ENCODE data around the gene S100A5.

GRCh38 chr1:153509729-153510354 is 30.9 kb downstream of the S100A5 start:
- TF ChIP-seq HDAC8 (tag; IDR thresholded peaks at IDR 0.05) (no peak), RFX5 (IDR thresholded peaks at IDR 0.05; ENCODE audit: low read depth, low read length) (no peak), SMARCB1 (IDR thresholded peaks at IDR 0.05; ENCODE audit: insufficient read length, low read depth) (no peak), EP300 (IDR thresholded peaks at IDR 0.05; ENCODE audit: low read length) (no peak), XRCC3 (IDR thresholded peaks at IDR 0.05) (no peak), RAD21 (CRISPR knock-in tag; conservative IDR thresholded peaks at IDR 0.05 in 1 of 2, IDR thresholded peaks at IDR 0.05 in 1 of 2) (peak; percentile 73 to 86), ZNF146 (CRISPR knock-in tag; IDR thresholded peaks at IDR 0.05; ENCODE audit: unreplicated experiment) (no peak), POLR2G (IDR thresholded peaks at IDR 0.05; ENCODE audit: low read depth, low read length) (no peak), SP2 (IDR thresholded peaks at IDR 0.05; ENCODE audit: extremely low read depth, low read depth, low read length, poor library complexity, severe bottlenecking) (no peak), ZNF830 (CRISPR knock-in tag; IDR thresholded peaks at IDR 0.05) (no peak), KHSRP (IDR thresholded peaks at IDR 0.05) (no peak), ZNF3 (CRISPR knock-in tag; IDR thresholded peaks at IDR 0.05) (no peak)
- TF ChIP-seq, protein P1, sequence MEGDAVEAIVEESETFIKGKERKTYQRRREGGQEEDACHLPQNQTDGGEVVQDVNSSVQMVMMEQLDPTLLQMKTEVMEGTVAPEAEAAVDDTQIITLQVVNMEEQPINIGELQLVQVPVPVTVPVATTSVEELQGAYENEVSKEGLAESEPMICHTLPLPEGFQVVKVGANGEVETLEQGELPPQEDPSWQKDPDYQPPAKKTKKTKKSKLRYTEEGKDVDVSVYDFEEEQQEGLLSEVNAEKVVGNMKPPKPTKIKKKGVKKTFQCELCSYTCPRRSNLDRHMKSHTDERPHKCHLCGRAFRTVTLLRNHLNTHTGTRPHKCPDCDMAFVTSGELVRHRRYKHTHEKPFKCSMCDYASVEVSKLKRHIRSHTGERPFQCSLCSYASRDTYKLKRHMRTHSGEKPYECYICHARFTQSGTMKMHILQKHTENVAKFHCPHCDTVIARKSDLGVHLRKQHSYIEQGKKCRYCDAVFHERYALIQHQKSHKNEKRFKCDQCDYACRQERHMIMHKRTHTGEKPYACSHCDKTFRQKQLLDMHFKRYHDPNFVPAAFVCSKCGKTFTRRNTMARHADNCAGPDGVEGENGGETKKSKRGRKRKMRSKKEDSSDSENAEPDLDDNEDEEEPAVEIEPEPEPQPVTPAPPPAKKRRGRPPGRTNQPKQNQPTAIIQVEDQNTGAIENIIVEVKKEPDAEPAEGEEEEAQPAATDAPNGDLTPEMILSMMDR (IDR thresholded peaks at IDR 0.05 in 2 of 3, conservative IDR thresholded peaks at IDR 0.05 in 1 of 3; ENCODE audit: insufficient read depth in 2 of 3, low read depth in 1 of 3, low read length in 3 of 3) = peak; percentile 83 to 95 (median 86)
- TF ChIP-seq, protein P2, sequence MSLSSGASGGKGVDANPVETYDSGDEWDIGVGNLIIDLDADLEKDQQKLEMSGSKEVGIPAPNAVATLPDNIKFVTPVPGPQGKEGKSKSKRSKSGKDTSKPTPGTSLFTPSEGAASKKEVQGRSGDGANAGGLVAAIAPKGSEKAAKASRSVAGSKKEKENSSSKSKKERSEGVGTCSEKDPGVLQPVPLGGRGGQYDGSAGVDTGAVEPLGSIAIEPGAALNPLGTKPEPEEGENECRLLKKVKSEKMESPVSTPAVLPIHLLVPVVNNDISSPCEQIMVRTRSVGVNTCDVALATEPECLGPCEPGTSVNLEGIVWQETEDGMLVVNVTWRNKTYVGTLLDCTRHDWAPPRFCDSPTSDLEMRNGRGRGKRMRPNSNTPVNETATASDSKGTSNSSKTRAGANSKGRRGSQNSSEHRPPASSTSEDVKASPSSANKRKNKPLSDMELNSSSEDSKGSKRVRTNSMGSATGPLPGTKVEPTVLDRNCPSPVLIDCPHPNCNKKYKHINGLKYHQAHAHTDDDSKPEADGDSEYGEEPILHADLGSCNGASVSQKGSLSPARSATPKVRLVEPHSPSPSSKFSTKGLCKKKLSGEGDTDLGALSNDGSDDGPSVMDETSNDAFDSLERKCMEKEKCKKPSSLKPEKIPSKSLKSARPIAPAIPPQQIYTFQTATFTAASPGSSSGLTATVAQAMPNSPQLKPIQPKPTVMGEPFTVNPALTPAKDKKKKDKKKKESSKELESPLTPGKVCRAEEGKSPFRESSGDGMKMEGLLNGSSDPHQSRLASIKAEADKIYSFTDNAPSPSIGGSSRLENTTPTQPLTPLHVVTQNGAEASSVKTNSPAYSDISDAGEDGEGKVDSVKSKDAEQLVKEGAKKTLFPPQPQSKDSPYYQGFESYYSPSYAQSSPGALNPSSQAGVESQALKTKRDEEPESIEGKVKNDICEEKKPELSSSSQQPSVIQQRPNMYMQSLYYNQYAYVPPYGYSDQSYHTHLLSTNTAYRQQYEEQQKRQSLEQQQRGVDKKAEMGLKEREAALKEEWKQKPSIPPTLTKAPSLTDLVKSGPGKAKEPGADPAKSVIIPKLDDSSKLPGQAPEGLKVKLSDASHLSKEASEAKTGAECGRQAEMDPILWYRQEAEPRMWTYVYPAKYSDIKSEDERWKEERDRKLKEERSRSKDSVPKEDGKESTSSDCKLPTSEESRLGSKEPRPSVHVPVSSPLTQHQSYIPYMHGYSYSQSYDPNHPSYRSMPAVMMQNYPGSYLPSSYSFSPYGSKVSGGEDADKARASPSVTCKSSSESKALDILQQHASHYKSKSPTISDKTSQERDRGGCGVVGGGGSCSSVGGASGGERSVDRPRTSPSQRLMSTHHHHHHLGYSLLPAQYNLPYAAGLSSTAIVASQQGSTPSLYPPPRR (CRISPR knock-in tag; IDR thresholded peaks at IDR 0.05; ENCODE audit: borderline replicate concordance) = no peak

Measured in K562 (cell line).